Activated CD4-positive, alpha-beta T cell treated with anti-CD3 and anti-CD28 coated beads, Interleukin-2, Interleukin-6, amounts not matched to agents 100 ng/mL and 50 ng/mL, durations not matched to agents 16 hours and 8 hours (primary cell): ENCODE results near the gene CRACDL.

Source experiments
- DNase-seq: peaks from one replicate; pipeline ENCODE4 v3.0.0-alpha.2; 2020

Gene CRACDL

GRCh38 chr2:98744595-98744994, 191.4 kb downstream of the CRACDL start:
- DNase-seq, result no peak
